Hepatocyte (in vitro differentiated cells): ENCODE measurements around the gene GABRA1.

Source experiments
- EZH2 ChIP-seq: fragments of 200-600 bp; sonication (generic); IDR thresholded peaks from 2 replicates; pipeline ENCODE4 v1.6.1; 2016; ENCODE audit warnings: antibody characterized with exemption, mild to moderate bottlenecking, borderline replicate concordance
- TF ChIP-seq, protein P1 (sequence below): fragments of 200-600 bp; sonication (generic); IDR thresholded peaks from 2 replicates; pipeline ENCODE4 v1.5.1; 2016; ENCODE audit warnings: antibody characterized with exemption, mild to moderate bottlenecking; ENCODE audit not compliant: poor library complexity

DNA sequence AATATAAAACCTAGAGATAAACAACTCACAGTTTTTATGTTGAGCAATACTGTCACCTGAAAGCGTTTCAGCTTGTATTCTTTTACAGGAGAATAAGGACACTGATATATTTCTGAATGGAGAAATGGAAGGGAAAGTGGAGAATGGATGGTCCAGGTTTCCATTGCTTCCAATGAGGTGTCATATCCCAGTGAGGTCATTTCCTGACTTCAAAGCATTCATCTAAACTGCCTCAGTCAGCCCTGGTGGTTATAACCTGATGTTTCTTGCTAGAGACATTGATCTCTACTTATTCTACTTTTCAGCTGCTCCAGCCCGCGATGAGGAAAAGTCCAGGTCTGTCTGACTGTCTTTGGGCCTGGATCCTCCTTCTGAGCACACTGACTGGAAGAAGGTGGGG, 2.6 kb downstream of the GABRA1 start:
- no peak for TF ChIP-seq EZH2
- TF ChIP-seq, protein P1, sequence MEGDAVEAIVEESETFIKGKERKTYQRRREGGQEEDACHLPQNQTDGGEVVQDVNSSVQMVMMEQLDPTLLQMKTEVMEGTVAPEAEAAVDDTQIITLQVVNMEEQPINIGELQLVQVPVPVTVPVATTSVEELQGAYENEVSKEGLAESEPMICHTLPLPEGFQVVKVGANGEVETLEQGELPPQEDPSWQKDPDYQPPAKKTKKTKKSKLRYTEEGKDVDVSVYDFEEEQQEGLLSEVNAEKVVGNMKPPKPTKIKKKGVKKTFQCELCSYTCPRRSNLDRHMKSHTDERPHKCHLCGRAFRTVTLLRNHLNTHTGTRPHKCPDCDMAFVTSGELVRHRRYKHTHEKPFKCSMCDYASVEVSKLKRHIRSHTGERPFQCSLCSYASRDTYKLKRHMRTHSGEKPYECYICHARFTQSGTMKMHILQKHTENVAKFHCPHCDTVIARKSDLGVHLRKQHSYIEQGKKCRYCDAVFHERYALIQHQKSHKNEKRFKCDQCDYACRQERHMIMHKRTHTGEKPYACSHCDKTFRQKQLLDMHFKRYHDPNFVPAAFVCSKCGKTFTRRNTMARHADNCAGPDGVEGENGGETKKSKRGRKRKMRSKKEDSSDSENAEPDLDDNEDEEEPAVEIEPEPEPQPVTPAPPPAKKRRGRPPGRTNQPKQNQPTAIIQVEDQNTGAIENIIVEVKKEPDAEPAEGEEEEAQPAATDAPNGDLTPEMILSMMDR = no peak
